K562 (cell line): ENCODE results near the gene CCDC183. TPM values are rescaled to one million over a fixed set of nuclear protein-coding genes. Genes with fewer than 3 reads are reported as not detected.

ENCODE experiments used
- BCOR ChIP-seq: fragments of 450-650 bp; IDR thresholded peaks from 2 replicates; pipeline ENCODE4 v1.6.1; 2016
- DIDO1 ChIP-seq: fragments of 450-650 bp; IDR thresholded peaks from 2 replicates; pipeline ENCODE4 v1.6.1; 2016; ENCODE audit warnings: low read depth, missing biosample characterization, missing genetic modification characterization
- GABPA ChIP-seq: fragments of 200-800 bp; sonication (Bioruptor generic); conservative IDR thresholded peaks from 2 replicates; pipeline ENCODE4 v1.6.1; 2016; ENCODE audit warnings: low read depth, missing genetic modification characterization, missing compliant biosample characterization
- HEY1 ChIP-seq: fragments of 250-450 bp; sonication (Bioruptor Pico); IDR thresholded peaks from 2 replicates; pipeline ENCODE4 v1.5.0; 2020; ENCODE audit warnings: mild to moderate bottlenecking, moderate library complexity, borderline replicate concordance
- HMGN3 ChIP-seq: IDR thresholded peaks from 2 replicates; pipeline ENCODE4 v1.6.1; 2011; ENCODE audit warnings: borderline replicate concordance, low read depth, mild to moderate bottlenecking, mixed read lengths, low read length; ENCODE audit not compliant: insufficient read length; ENCODE audit errors: extremely low read depth
- NR2C1 ChIP-seq, 2 experiments: fragments of 450-650 bp; IDR thresholded peaks; 2 replicates each; pipeline ENCODE4 v1.6.1; 2017; ENCODE audit warnings: mild to moderate bottlenecking in 2 of 2, antibody characterized with exemption in 1 of 2, inconsistent platforms in 1 of 2, missing compliant biosample characterization in 1 of 2, missing genetic modification characterization in 1 of 2
- NR2C2 ChIP-seq, 2 experiments: fragments of 200-800 bp in 1 of 2; sonication (Bioruptor generic) in 1 of 2; sonication (generic) in 1 of 2; formaldehyde crosslinking in 1 of 2; IDR thresholded peaks; 2 replicates each; pipeline versions ENCODE4 v1.6.1 to v1.8.0; 2016 to 2022; ENCODE audit warnings: mild to moderate bottlenecking in 1 of 2, missing compliant biosample characterization in 1 of 2, missing genetic modification characterization in 1 of 2, missing genetic modification reagents in 1 of 2
- SMC3 ChIP-seq: conservative IDR thresholded peaks from 2 replicates; pipeline ENCODE4 v1.6.1; 2011; ENCODE audit warnings: low read depth, low read length, improper control_type of control experiment; ENCODE audit not compliant: insufficient read depth
- ZNF436 ChIP-seq: fragments of 250-450, 450-650 bp; sonication (Bioruptor Pico); formaldehyde crosslinking; IDR thresholded peaks from 2 replicates; pipeline ENCODE4 v1.7.0; 2020; ENCODE audit warnings: mild to moderate bottlenecking
- polyA plus RNA-seq, 8 experiments: library from polyadenylated mRNA; depleted of rRNA in 4 of 8; stranded (reverse) in 5 of 8; unstranded in 3 of 8; fragments of >200 nt; fragmentation: Nextera tagmentation in 2 of 8; fragmentation: Illumina TruSeq in 1 of 8; extraction: Ambion mirVana in 2 of 8; extraction: Trizol in 1 of 8; gene quantifications; 2 replicates each; pipeline versions ENCODE4 v1.2.1 to v1.2.3, GENCODE V29; 2011 to 2014; ENCODE audit warnings: inconsistent platforms in 1 of 8, missing spikeins in 1 of 8
- total RNA-seq, 7 experiments: library from RNA; depleted of rRNA in 6 of 7; stranded (reverse); fragments of >200 nt in 6 of 7; fragmentation: Illumina TruSeq in 2 of 7; extraction: Trizol in 2 of 7; gene quantifications; 2 replicates each; pipeline versions ENCODE4 v1.2.1 to v1.2.3, GENCODE V29; 2011 to 2021; ENCODE audit warnings: low replicate concordance in 1 of 7
- TF ChIP-seq, protein P1 (sequence below), 2 experiments: fragments of 450-650 bp in 1 of 2; sonication (generic) in 1 of 2; formaldehyde crosslinking in 1 of 2; IDR thresholded peaks; 2 replicates each; pipeline versions ENCODE4 v1.7.1 to v1.9.0; 2016 to 2022; ENCODE audit warnings: inconsistent platforms in 1 of 2, mild to moderate bottlenecking in 1 of 2, missing genetic modification reagents in 1 of 2
- TF ChIP-seq, protein P2 (sequence below): fragments of 250-450 bp; sonication (Bioruptor Pico); IDR thresholded peaks from 2 replicates; pipeline ENCODE4 v1.5.0; 2021
- TF ChIP-seq, protein P3 (sequence below): sonication (generic); formaldehyde crosslinking; IDR thresholded peaks from 2 replicates; pipeline ENCODE4 v1.4.0; 2020; ENCODE audit warnings: mild to moderate bottlenecking, missing genetic modification reagents

Gene CCDC183
- total and polyA plus RNA-seq, 9 of the 15 experiments (the other 6 are each of a cell fraction or from before 2014, with no cell fraction given), result 0.21 to 0.60 (median 0.29) TPM; not detected in 4

DNA sequence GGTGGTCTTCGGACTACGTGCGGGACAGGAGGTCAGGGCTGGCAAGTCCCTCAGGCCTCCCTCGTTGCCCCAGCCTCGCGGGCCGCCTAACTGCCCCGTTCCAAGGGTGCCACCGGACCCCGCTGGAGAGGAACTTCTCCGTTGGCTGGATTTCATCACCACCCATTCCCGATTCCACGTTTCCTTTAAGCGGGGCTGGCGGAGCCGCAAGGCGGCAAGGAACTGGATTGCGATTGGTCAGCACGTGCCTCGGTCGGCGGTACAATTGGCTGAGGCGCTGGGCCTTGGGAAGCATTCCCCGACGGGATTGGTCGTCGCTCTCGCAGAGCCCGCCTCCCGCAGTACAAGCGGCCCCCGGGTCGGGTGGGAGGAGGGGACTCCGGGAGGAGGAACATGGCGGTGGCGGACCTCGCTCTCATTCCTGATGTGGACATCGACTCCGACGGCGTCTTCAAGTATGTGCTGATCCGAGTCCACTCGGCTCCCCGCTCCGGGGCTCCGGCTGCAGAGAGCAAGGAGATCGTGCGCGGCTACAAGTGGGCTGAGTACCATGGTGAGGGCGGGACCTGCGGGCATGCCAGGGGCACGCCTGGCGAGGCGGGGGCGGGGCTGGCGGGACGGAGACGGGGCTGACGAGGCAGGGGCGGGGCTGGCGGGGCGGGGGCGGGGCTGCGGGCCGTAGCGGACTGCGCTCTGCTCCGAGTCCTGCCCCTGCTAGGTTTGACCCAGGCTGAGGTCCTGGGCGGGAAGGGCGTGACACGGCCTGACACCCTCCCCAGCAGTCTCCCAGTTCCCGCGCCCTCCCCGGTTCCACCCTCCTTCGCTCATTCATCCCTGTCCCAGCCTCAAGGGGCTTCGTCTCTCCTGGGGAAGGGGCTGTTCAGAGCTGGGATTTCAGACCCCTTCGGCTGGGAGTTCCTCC, 53.2 kb downstream of the CCDC183 start, which contains the start of gene PHPT1 (continued):
- TF ChIP-seq NR2C2 (CRISPR knock-in tag; IDR thresholded peaks at IDR 0.05) (no peak), NR2C2 (tag; IDR thresholded peaks at IDR 0.05) (no peak; the same call in 1 of the 2 replicates), HMGN3 (peak; percentile 88), SMC3 (no peak), DIDO1 (tag) (no peak), NR2C1 (IDR thresholded peaks at IDR 0.05) (no peak), NR2C1 (tag; IDR thresholded peaks at IDR 0.05) (no peak), ZNF436 (CRISPR knock-in tag) (no peak), GABPA (tag) (peak; percentile 45; the same call in 1 of the 2 replicates), HEY1 (no peak), BCOR (no peak)
- TF ChIP-seq, protein P1, sequence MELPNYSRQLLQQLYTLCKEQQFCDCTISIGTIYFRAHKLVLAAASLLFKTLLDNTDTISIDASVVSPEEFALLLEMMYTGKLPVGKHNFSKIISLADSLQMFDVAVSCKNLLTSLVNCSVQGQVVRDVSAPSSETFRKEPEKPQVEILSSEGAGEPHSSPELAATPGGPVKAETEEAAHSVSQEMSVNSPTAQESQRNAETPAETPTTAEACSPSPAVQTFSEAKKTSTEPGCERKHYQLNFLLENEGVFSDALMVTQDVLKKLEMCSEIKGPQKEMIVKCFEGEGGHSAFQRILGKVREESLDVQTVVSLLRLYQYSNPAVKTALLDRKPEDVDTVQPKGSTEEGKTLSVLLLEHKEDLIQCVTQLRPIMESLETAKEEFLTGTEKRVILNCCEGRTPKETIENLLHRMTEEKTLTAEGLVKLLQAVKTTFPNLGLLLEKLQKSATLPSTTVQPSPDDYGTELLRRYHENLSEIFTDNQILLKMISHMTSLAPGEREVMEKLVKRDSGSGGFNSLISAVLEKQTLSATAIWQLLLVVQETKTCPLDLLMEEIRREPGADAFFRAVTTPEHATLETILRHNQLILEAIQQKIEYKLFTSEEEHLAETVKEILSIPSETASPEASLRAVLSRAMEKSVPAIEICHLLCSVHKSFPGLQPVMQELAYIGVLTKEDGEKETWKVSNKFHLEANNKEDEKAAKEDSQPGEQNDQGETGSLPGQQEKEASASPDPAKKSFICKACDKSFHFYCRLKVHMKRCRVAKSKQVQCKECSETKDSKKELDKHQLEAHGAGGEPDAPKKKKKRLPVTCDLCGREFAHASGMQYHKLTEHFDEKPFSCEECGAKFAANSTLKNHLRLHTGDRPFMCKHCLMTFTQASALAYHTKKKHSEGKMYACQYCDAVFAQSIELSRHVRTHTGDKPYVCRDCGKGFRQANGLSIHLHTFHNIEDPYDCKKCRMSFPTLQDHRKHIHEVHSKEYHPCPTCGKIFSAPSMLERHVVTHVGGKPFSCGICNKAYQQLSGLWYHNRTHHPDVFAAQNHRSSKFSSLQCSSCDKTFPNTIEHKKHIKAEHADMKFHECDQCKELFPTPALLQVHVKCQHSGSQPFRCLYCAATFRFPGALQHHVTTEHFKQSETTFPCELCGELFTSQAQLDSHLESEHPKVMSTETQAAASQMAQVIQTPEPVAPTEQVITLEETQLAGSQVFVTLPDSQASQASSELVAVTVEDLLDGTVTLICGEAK (IDR thresholded peaks at IDR 0.05), result peak; percentile 66
- TF ChIP-seq, protein P1 (CRISPR knock-in tag; IDR thresholded peaks at IDR 0.05), result no peak
- TF ChIP-seq, protein P2, sequence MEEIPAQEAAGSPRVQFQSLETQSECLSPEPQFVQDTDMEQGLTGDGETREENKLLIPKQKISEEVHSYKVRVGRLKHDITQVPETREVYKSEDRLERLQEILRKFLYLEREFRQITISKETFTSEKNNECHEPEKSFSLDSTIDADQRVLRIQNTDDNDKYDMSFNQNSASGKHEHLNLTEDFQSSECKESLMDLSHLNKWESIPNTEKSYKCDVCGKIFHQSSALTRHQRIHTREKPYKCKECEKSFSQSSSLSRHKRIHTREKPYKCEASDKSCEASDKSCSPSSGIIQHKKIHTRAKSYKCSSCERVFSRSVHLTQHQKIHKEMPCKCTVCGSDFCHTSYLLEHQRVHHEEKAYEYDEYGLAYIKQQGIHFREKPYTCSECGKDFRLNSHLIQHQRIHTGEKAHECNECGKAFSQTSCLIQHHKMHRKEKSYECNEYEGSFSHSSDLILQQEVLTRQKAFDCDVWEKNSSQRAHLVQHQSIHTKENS, result no peak
- TF ChIP-seq, protein P3, sequence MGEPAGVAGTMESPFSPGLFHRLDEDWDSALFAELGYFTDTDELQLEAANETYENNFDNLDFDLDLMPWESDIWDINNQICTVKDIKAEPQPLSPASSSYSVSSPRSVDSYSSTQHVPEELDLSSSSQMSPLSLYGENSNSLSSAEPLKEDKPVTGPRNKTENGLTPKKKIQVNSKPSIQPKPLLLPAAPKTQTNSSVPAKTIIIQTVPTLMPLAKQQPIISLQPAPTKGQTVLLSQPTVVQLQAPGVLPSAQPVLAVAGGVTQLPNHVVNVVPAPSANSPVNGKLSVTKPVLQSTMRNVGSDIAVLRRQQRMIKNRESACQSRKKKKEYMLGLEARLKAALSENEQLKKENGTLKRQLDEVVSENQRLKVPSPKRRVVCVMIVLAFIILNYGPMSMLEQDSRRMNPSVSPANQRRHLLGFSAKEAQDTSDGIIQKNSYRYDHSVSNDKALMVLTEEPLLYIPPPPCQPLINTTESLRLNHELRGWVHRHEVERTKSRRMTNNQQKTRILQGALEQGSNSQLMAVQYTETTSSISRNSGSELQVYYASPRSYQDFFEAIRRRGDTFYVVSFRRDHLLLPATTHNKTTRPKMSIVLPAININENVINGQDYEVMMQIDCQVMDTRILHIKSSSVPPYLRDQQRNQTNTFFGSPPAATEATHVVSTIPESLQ (CRISPR knock-in tag), result peak; percentile 90; the same call in 1 of the 2 replicates
